ENCODE data around the gene C1QTNF1.

GRCh38 chr17:79046916-79047280 is 22.9 kb downstream of the C1QTNF1 start:
- TF ChIP-seq GATA3 (IDR thresholded peaks at IDR 0.05; ENCODE audit: low read depth, low read length) (no peak), GATA2 (IDR thresholded peaks at IDR 0.05; ENCODE audit: low read depth, low read length) (0 out of 2 replicates have a peak, but pooled peaks have one; percentile 28)
